Measurements from ENCODE around the gene INPP5D.

The INPP5D gene

GRCh38 chr2:233248999-233249398 is 188.9 kb downstream of the INPP5D start:
- H3K9ac ChIP-seq (ENCODE audit: low read depth, low read length): no peak overlapping the region
- H3K4me1 ChIP-seq (ENCODE audit: insufficient read depth, low read length): peaks cover 6% of the 10 kb centered on the region; the same call in 1 of the 2 replicates
- H3K9me3 ChIP-seq (ENCODE audit: insufficient read depth, low read depth, low read length): peaks cover 14% of the 10 kb centered on the region
- WGBS: 87% methylated on average over 7 of the region's 7 CpGs
- H3K36me3 ChIP-seq (ENCODE audit: insufficient read depth, low read length): peaks cover 8% of the 10 kb centered on the region
- H3K27me3 ChIP-seq (ENCODE audit: insufficient read depth, low read length): no peaks in the 10 kb centered on the region
- no peak overlapping the region for H3K27ac ChIP-seq (ENCODE audit: low read depth, low read length)
- no peak overlapping the region for H3K4me3 ChIP-seq (ENCODE audit: low read length)

DNA sequence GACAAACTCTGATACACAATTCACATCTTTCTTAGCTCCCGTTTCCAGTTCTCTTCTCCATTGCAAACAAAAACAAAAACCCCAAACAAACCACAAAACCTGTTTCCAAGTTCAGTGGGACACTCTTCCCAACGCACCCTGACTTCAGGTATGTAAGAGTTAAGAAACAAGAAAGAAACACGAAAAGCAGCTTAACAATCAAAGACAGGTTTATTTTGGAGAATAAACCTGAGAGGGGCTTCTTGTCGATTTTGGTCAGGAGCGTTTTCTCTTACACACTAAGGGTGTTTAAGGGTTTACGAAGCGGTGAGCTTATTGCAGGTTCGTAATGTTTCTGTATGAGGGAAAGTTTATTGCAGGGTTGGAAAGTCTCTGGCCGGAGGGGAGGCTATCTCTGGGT is 190.4 kb downstream of the INPP5D start:
- no peaks in the 10 kb centered on the region for H3K27me3 ChIP-seq (ENCODE audit: insufficient read depth, low read length)
- WGBS: 97% methylated on average over 9 of the region's 9 CpGs
- H3K36me3 ChIP-seq (ENCODE audit: insufficient read depth, low read length): peaks cover 21% of the 10 kb centered on the region
- peaks cover 6% of the 10 kb centered on the region; the same call in 1 of the 2 replicates for H3K4me1 ChIP-seq (ENCODE audit: insufficient read depth, low read length)
- H3K27ac ChIP-seq (ENCODE audit: low read depth, low read length): no peak overlapping the region
- H3K9ac ChIP-seq (ENCODE audit: low read depth, low read length): no peak overlapping the region
- H3K4me3 ChIP-seq (ENCODE audit: low read length): no peak overlapping the region
- H3K9me3 ChIP-seq (ENCODE audit: insufficient read depth, low read depth, low read length): peaks cover 14% of the 10 kb centered on the region

- WGBS: 100% methylated on average over 1 of the region's 1 CpG
- Histone ChIP-seq H3K9ac (ENCODE audit: low read depth, low read length) (no peak overlapping the region), H3K4me3 (ENCODE audit: low read length) (peak overlapping the region; percentile 73; the same call in 1 of the 2 replicates), H3K27me3 (ENCODE audit: insufficient read depth, low read length) (no peaks in the 10 kb centered on the region), H3K36me3 (ENCODE audit: insufficient read depth, low read length) (peaks cover 25% of the 10 kb centered on the region), H3K9me3 (ENCODE audit: insufficient read depth, low read depth, low read length) (peaks cover 14% of the 10 kb centered on the region), H3K4me1 (ENCODE audit: insufficient read depth, low read length) (peaks cover 6% of the 10 kb centered on the region; the same call in 1 of the 2 replicates), H3K27ac (ENCODE audit: low read depth, low read length) (no peak overlapping the region)
These were observed 190.8 kb downstream of the INPP5D start for GRCh38 chr2:233250985-233251305.

DNA sequence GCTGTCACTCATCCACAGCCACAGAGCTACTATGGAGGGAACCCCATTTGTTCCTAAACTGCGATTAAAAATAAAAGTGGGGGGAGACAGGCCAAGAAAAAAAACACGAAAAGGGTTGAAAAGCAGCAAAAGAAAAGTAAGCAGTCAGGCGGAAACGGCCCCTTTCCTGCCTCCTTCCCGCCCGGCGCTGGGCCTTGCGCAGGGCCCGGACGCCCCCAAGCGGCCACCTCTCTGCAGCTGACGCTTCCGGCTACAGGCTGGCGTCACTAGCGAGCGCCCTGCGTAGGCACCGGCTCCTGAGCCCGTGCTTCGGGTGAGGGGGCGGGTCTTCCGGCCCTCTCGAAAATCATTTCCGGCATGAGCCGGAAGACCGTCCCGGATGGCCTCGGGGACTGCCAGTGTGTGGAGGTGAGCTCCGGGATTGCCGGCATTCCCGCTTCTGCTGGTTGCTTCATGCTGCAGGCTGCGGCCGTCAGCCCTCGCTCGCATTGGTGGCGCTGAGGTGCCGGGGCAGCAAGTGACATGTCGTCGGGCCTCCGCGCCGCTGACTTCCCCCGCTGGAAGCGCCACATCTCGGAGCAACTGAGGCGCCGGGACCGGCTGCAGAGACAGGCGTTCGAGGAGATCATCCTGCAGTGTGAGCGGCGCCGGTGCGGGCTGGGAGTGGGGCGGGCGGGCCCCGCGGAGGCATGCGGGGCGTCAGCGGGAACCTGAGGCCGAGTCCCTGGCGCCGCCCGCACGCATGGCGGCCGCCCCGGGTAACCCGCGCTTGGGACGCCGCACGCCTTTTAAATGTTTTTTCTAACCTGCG is 191.4 kb downstream of the INPP5D start, which contains the start of gene ATG16L1:
TSS of gene ATG16L1 (plus strand) at position 368 of the 811 bp plus-strand sequence. CDS start at position 523, 155 bp downstream.
- Histone ChIP-seq H3K27ac (ENCODE audit: low read depth, low read length) (peak within 1 kb of the TSS; percentile 63), H3K36me3 (ENCODE audit: insufficient read depth, low read length) (peaks cover 31% of the 10 kb centered on the region), H3K9me3 (ENCODE audit: insufficient read depth, low read depth, low read length) (peaks cover 14% of the 10 kb centered on the region), H3K27me3 (ENCODE audit: insufficient read depth, low read length) (no peaks in the 10 kb centered on the region), H3K4me3 (ENCODE audit: low read length) (peak within 1 kb of the TSS; percentile 73), H3K4me1 (ENCODE audit: insufficient read depth, low read length) (peaks cover 6% of the 10 kb centered on the region; the same call in 1 of the 2 replicates), H3K9ac (ENCODE audit: low read depth, low read length) (peak within 1 kb of the TSS; percentile 83)
- 1% methylated on average over 75 of the region's 75 CpGs for WGBS

GRCh38 chr2:233252227-233252626 is 192.1 kb downstream of the INPP5D start:
- Histone ChIP-seq H3K4me3 (ENCODE audit: low read length) (peak overlapping the region; percentile 73), H3K27ac (ENCODE audit: low read depth, low read length) (no peak overlapping the region), H3K36me3 (ENCODE audit: insufficient read depth, low read length) (peaks cover 38% of the 10 kb centered on the region), H3K27me3 (ENCODE audit: insufficient read depth, low read length) (no peaks in the 10 kb centered on the region), H3K4me1 (ENCODE audit: insufficient read depth, low read length) (peaks cover 6% of the 10 kb centered on the region; the same call in 1 of the 2 replicates), H3K9ac (ENCODE audit: low read depth, low read length) (peak overlapping the region; percentile 83), H3K9me3 (ENCODE audit: insufficient read depth, low read depth, low read length) (peaks cover 14% of the 10 kb centered on the region)
- WGBS: 3% methylated on average over 18 of the region's 18 CpGs

GRCh38 chr2:233255151-233255550 is 195.0 kb downstream of the INPP5D start:
- peaks cover 6% of the 10 kb centered on the region; the same call in 1 of the 2 replicates for H3K4me1 ChIP-seq (ENCODE audit: insufficient read depth, low read length)
- no peaks in the 10 kb centered on the region for H3K27me3 ChIP-seq (ENCODE audit: insufficient read depth, low read length)
- H3K9ac ChIP-seq (ENCODE audit: low read depth, low read length): no peak overlapping the region
- H3K27ac ChIP-seq (ENCODE audit: low read depth, low read length): no peak overlapping the region
- no peak overlapping the region for H3K4me3 ChIP-seq (ENCODE audit: low read length)
- 95% methylated on average over 11 of the region's 11 CpGs for WGBS
- H3K36me3 ChIP-seq (ENCODE audit: insufficient read depth, low read length): peaks cover 65% of the 10 kb centered on the region
- peaks cover 9% of the 10 kb centered on the region for H3K9me3 ChIP-seq (ENCODE audit: insufficient read depth, low read depth, low read length)

- Histone ChIP-seq H3K4me3 (ENCODE audit: low read length) (no peak overlapping the region), H3K27ac (ENCODE audit: low read depth, low read length) (no peak overlapping the region), H3K9ac (ENCODE audit: low read depth, low read length) (no peak overlapping the region), H3K27me3 (ENCODE audit: insufficient read depth, low read length) (no peaks in the 10 kb centered on the region), H3K4me1 (ENCODE audit: insufficient read depth, low read length) (peaks cover 6% of the 10 kb centered on the region; the same call in 1 of the 2 replicates), H3K9me3 (ENCODE audit: insufficient read depth, low read depth, low read length) (peaks cover under 1% of the 10 kb centered on the region), H3K36me3 (ENCODE audit: insufficient read depth, low read length) (peaks cover 72% of the 10 kb centered on the region)
- 98% methylated on average over 3 of the region's 4 CpGs for WGBS
These were observed 195.9 kb downstream of the INPP5D start for GRCh38 chr2:233256048-233256447.

All from HUES64 (cell line).